B cell (primary cell): ENCODE results near the gene LRRC8E. TPM values are rescaled to one million over a fixed set of nuclear protein-coding genes. Genes with fewer than 3 reads are reported as not detected.

Source experiments
- ATAC-seq: fragments of 200-7000 bp; cut with Tn5 transposase; one replicate; pipeline ENCODE4 v1.10.0; 2021; ENCODE audit warnings: low read depth, mild to moderate bottlenecking, moderate number of reproducible peaks, moderate library complexity
- CTCF ChIA-PET: fragments of 350-600 bp; sonication (Branson Sonifier 250); formaldehyde crosslinking; loops from one replicate; lab custom pipeline; 2021; ENCODE audit warnings: antibody characterized with exemption, inconsistent platforms; lab: Charles Lee
- POLR2A ChIA-PET: fragments of 350-600 bp; sonication (Branson Sonifier 250); formaldehyde crosslinking; loops from one replicate; lab custom pipeline; 2021; ENCODE audit warnings: antibody characterized with exemption; lab: Charles Lee
- DNase-seq: peaks from one replicate; pipeline ENCODE4 v3.0.0; 2013
- H2AFZ ChIP-seq: 2 replicates; pipeline ENCODE4 v1.6.1; 2012; ENCODE audit warnings: mild to moderate bottlenecking, low read depth, low read length; ENCODE audit not compliant: insufficient read depth, poor library complexity, severe bottlenecking
- H3K27ac ChIP-seq, 2 donors: 1 replicate in 1 of 2; 2 replicates in 1 of 2; pipeline ENCODE4 v1.5.1; 2012 to 2013; ENCODE audit warnings: low read length in 2 of 2, mild to moderate bottlenecking in 2 of 2, moderate library complexity in 1 of 2
- H3K27me3 ChIP-seq, 4 experiments: fragments of 200-600 bp in 1 of 4; sonication (generic) in 1 of 4; replicated peaks in 1 of 4; 1 replicate in 2 of 4; 2 replicates in 2 of 4; pipeline versions ENCODE4 v1.6.1 to v1.7.0; 2013 to 2016; ENCODE audit warnings: low read length in 3 of 4, mild to moderate bottlenecking in 2 of 4, mixed read lengths in 1 of 4, moderate library complexity in 1 of 4; ENCODE audit not compliant: insufficient read depth in 4 of 4, control insufficient read depth in 3 of 4; ENCODE audit errors: control extremely low read depth in 1 of 4
- H3K36me3 ChIP-seq, 2 experiments: replicated peaks in 1 of 2; 1 replicate in 1 of 2; 2 replicates in 1 of 2; pipeline versions ENCODE4 v1.6.1 to v1.7.1; 2013; ENCODE audit warnings: low read length in 1 of 2; ENCODE audit not compliant: insufficient read depth in 2 of 2, control insufficient read depth in 1 of 2; ENCODE audit errors: control extremely low read depth in 1 of 2, extremely low read depth in 1 of 2
- H3K4me1 ChIP-seq, 2 donors: fragments of 200-600 bp in 1 of 2; sonication (generic) in 1 of 2; 1 replicate in 1 of 2; 2 replicates in 1 of 2; pipeline versions ENCODE4 v1.5.1 to v1.6.1; 2013 to 2017; ENCODE audit warnings: low read length in 2 of 2; ENCODE audit not compliant: control insufficient read depth in 2 of 2, insufficient read depth in 2 of 2
- H3K4me2 ChIP-seq: replicated peaks from 2 replicates; pipeline ENCODE3; 2012; ENCODE audit warnings: mild to moderate bottlenecking, low read depth, low read length; ENCODE audit not compliant: poor library complexity, severe bottlenecking
- H3K4me3 ChIP-seq, 5 experiments: fragments of 200-600 bp in 1 of 5; sonication (generic) in 1 of 5; 1 replicate in 3 of 5; 2 replicates in 2 of 5; pipeline versions ENCODE4 v1.5.1 to v1.7.0; 2011 to 2016; ENCODE audit warnings: low read length in 4 of 5, mild to moderate bottlenecking in 4 of 5, low read depth in 2 of 5, control low read depth in 1 of 5, moderate library complexity in 1 of 5; ENCODE audit not compliant: insufficient read depth in 1 of 5; ENCODE audit errors: control extremely low read depth in 1 of 5, extremely low read depth in 1 of 5
- H3K79me2 ChIP-seq: fragments of 200-600 bp; sonication (generic); one replicate; pipeline ENCODE4 v1.6.0; 2016; ENCODE audit warnings: low read length; ENCODE audit not compliant: control insufficient read depth, insufficient read depth
- H3K9ac ChIP-seq: fragments of 200-600 bp; sonication (generic); 2 replicates; pipeline ENCODE4 v1.6.1; 2017; ENCODE audit warnings: mild to moderate bottlenecking, low read length, moderate library complexity
- H3K9me3 ChIP-seq, 3 donors: one replicate each; pipeline versions ENCODE4 v1.6.1 to v1.7.1; 2013; ENCODE audit warnings: low read length in 2 of 3; ENCODE audit not compliant: control insufficient read depth in 2 of 3, insufficient read depth in 1 of 3; ENCODE audit errors: control extremely low read depth in 1 of 3
- H4K20me1 ChIP-seq: 2 replicates; pipeline ENCODE4 v1.6.0; 2012; ENCODE audit warnings: mild to moderate bottlenecking, low read length; ENCODE audit not compliant: insufficient read depth, control insufficient read depth, poor library complexity, severe bottlenecking
- H3K27ac Mint-ChIP-seq: one replicate; pipeline ENCODE4 v1.8.0; 2021; ENCODE audit warnings: mixed read lengths
- H3K27me3 Mint-ChIP-seq: one replicate; pipeline ENCODE4 v1.8.0; 2021; ENCODE audit warnings: mixed read lengths
- H3K4me1 Mint-ChIP-seq: one replicate; pipeline ENCODE4 v1.8.0; 2021; ENCODE audit warnings: mixed read lengths
- H3K4me3 Mint-ChIP-seq: one replicate; pipeline ENCODE4 v1.8.0; 2021; ENCODE audit warnings: mixed read lengths
- H3K9me3 Mint-ChIP-seq: one replicate; pipeline ENCODE4 v1.8.0; 2022; ENCODE audit warnings: mixed read lengths; ENCODE audit not compliant: insufficient read depth
- CTCF ChIP-seq: fragments of 200-600 bp; IDR thresholded peaks from one replicate; pipeline ENCODE4 v1.8.0; 2022; ENCODE audit warnings: antibody characterized with exemption, mild to moderate bottlenecking
- EZH2 ChIP-seq: IDR thresholded peaks from 2 replicates; pipeline ENCODE4 v1.6.1; 2012; ENCODE audit warnings: borderline replicate concordance, low read depth, mild to moderate bottlenecking, moderate library complexity, low read length; ENCODE audit not compliant: insufficient read depth, poor library complexity, severe bottlenecking
- WGBS: methylation state at CpG from one replicate; pipeline ENCODE4 v1.1.5; 2013; ENCODE audit warnings: missing lambda C conversion rate; ENCODE audit not compliant: insufficient coverage; 5-methylcytosine and 5-hydroxymethylcytosine counted together
- intact Hi-C: fragments of 100-400 bp; cut with micrococcal nuclease; formaldehyde crosslinking; loops from one replicate; pipeline ENCODE4 v1.10.0; 2022
- polyA plus RNA-seq: library from polyadenylated mRNA; depleted of rRNA; stranded (reverse); fragments of >200 nt; gene quantifications from 2 replicates; pipeline ENCODE4 v1.2.3, GENCODE V29; 2012
- total RNA-seq, 2 donors: library from RNA; stranded (reverse); fragments of 120-200 nt in 1 of 2; gene quantifications; 1 replicate in 1 of 2; 2 replicates in 1 of 2; pipeline versions ENCODE4 v1.2.3 to v1.2.4, GENCODE V29; 2013 to 2022

The LRRC8E gene
- total and polyA plus RNA-seq, 2 donors (not counting 1 experiment from before 2014, with no cell fraction given), result not detected

GRCh38 chr19:7874076-7874896, 14.0 kb upstream of the LRRC8E start, which contains the start of gene PRR36:
Gene PRR36 (minus strand): TSS chr19:7874390. CDS start chr19:7873689, 701 bp downstream.
- peak within 1 kb of the TSS; percentile 68 for H3K4me2 ChIP-seq
- Mint-ChIP-seq H3K27ac (no peak within 1 kb of the TSS), H3K9me3 (peaks cover 4% of the 10 kb centered on the region), H3K4me1 (peaks cover 24% of the 10 kb centered on the region), H3K27me3 (peaks cover 25% of the 10 kb centered on the region), H3K4me3 (peak within 1 kb of the TSS; percentile 77)
- no peaks in the 10 kb centered on the region for H3K36me3 ChIP-seq
- DNase-seq (peak; percentile 30), ATAC-seq (no peak)
- POLR2A ChIA-PET, result no interaction called here
- H4K20me1 ChIP-seq, result peaks cover 11% of the 10 kb centered on the region
- 2% methylated on average over 79 of the region's 88 CpGs for WGBS
- H3K9ac ChIP-seq, result peak within 1 kb of the TSS; percentile 32
- no peak within 1 kb of the TSS for H3K27ac ChIP-seq
- CTCF ChIA-PET, result no interaction called here
- intact Hi-C loops, result no loop called here
- H3K4me3 ChIP-seq, result peak within 1 kb of the TSS in 1 of 5 experiments; percentile 12
- H3K9me3 ChIP-seq, result peaks cover 0 to 43% (median 0%) of the 10 kb centered on the region in 3 donors
- H3K79me2 ChIP-seq, result no peaks in the 10 kb centered on the region
- TF ChIP-seq EZH2 (no peak), CTCF (no peak)
- H2AFZ ChIP-seq, result peak within 1 kb of the TSS; percentile 22
- peaks cover 32 to 41% of the 10 kb centered on the region in 2 donors for H3K4me1 ChIP-seq
- peaks cover 0 to 45% (median 16%) of the 10 kb centered on the region in 4 experiments for H3K27me3 ChIP-seq

- no peak overlapping the region for H3K4me3 ChIP-seq
Measured at GRCh38 chr19:7874897-7875273, 13.4 kb upstream of the LRRC8E start.

More at GRCh38 chr19:7874897-7875273, 13.4 kb upstream of the LRRC8E start:
- ChIA-PET POLR2A (no interaction called here), CTCF (no interaction called here)
- peaks cover 0 to 45% (median 16%) of the 10 kb centered on the region in 4 experiments for H3K27me3 ChIP-seq
- peak overlapping the region; percentile 32 for H3K4me3 Mint-ChIP-seq
- peaks cover 4% of the 10 kb centered on the region for H3K9me3 Mint-ChIP-seq
- intact Hi-C loops, result no loop called here
- H3K4me2 ChIP-seq, result peak overlapping the region; percentile 68
- no peaks in the 10 kb centered on the region for H3K79me2 ChIP-seq
- ATAC-seq (no peak), DNase-seq (peak; percentile 17)
- H4K20me1 ChIP-seq, result peaks cover 11% of the 10 kb centered on the region
- peaks cover 25% of the 10 kb centered on the region for H3K27me3 Mint-ChIP-seq
- H3K27ac Mint-ChIP-seq, result no peak overlapping the region
- peaks cover 0 to 42% (median 0%) of the 10 kb centered on the region in 3 donors for H3K9me3 ChIP-seq
- 35% methylated on average over 11 of the region's 12 CpGs for WGBS
- no peak overlapping the region for H3K27ac ChIP-seq
- peaks cover 29 to 36% of the 10 kb centered on the region in 2 donors for H3K4me1 ChIP-seq
- no peak overlapping the region for H2AFZ ChIP-seq
- TF ChIP-seq EZH2, result no peak
- no peak for TF ChIP-seq CTCF
- no peak overlapping the region for H3K9ac ChIP-seq
- H3K36me3 ChIP-seq, result no peaks in the 10 kb centered on the region
- peaks cover 23% of the 10 kb centered on the region for H3K4me1 Mint-ChIP-seq
